ENCODE results near the gene NCCRP1. TPM values are rescaled to one million over a fixed set of nuclear protein-coding genes. Genes with fewer than 3 reads are reported as not detected.

NCCRP1 gene
- total RNA-seq, 1 experiment from 2014 or later, result not detected

DNA sequence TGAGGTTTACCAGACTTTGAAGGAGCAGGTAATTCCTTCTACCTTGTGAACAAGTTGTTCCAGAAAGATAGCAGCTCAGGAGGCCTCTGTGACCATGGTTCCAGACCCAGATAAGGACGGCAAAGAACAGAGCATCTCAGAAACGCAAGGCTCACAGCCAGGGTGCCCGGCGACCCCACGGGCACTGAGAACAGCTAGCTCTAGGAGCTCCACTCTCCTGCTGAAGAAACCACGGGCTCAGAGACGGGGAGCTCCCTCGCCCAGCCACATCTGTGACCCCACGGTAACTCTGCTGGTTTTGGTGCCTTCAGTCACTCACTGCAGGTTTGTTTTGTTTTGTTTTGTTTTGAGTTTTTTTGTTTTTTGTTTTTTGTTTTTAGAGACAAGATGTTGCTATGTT is 16.0 kb upstream of the NCCRP1 start:
- no peak for DNase-seq (ENCODE audit: low spot score)

DNA sequence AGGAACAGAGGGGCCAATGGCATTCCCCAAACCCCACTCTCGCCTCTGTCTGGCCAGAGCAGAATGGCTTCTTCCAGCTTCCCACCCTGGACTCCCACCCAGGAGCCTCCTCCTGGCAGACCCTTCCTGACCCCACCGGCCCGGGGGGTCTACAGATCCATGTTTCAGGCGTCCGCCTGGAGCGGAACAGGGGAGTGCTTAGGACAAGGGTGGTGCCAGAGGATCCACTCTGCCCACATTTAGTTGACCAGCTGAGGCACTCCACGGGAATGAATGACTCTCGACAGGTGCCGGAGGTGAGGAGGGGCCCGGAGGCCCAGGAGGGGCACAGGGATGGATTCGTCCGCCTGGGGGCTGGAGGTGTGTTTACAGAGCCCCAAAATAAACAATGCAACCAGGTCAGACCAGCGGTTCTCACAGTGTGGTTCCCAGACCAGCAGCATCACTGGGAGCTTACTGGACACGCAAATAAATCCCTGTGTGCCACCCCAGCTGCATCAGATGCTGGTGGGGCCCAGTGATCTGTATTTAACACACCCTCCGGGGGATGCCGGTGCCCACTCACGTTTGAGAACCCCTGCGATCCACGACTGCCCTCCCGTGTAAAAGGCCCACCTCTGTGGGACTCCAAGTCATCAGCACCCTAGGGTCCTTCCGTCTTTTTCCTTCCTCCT is 15.1 kb upstream of the NCCRP1 start:
- no peak for DNase-seq (ENCODE audit: low spot score)

DNA sequence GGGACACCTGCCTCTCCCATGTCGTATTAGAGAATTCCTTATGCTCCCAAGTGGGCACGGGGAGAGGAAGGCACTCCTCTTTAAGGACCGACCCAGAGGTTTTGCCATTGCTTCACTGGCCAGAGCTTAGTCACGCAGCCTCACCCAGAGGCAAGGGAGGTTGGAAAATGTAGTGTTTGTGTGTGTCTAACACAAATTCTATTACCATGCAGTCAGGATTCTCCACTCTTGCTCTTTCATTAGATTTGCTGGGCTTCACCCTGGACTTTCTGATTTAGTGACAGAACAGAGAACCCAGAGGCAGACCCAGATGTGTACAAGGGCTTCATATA is 14.6 kb upstream of the NCCRP1 start:
- DNase-seq (ENCODE audit: low spot score), result no peak

GRCh38 chr19:39183104-39183503 is 13.7 kb upstream of the NCCRP1 start:
- DNase-seq (ENCODE audit: low spot score), result no peak

- no peak for DNase-seq (ENCODE audit: low spot score)
These were observed 10.4 kb upstream of the NCCRP1 start for GRCh38 chr19:39186391-39186790.

- DNase-seq (ENCODE audit: low spot score), result no peak
These were observed 9.2 kb upstream of the NCCRP1 start for GRCh38 chr19:39187552-39187943.

DNA sequence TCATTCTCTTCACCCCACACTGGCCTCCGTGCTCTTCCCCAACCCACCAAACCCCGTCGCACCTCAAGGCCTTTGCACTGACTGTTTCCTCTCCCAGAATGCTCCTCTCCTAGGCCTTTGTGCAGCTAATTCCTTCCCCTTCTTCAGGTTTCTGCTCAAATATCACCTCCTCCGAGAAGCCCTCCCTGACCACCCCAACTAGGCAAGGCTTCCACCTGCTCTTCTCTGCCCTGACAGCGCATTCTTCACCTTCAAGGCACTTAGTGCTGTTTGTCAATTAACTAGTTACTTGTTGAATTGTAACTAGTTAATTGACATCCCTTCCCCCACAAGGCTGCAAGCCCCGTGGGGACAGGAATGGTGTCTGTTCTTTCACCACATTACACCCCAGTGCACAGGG is 7.8 kb upstream of the NCCRP1 start:
- no peak for DNase-seq (ENCODE audit: low spot score)

GRCh38 chr19:39190768-39191167 is 6.0 kb upstream of the NCCRP1 start:
- no peak for DNase-seq (ENCODE audit: low spot score)

DNA sequence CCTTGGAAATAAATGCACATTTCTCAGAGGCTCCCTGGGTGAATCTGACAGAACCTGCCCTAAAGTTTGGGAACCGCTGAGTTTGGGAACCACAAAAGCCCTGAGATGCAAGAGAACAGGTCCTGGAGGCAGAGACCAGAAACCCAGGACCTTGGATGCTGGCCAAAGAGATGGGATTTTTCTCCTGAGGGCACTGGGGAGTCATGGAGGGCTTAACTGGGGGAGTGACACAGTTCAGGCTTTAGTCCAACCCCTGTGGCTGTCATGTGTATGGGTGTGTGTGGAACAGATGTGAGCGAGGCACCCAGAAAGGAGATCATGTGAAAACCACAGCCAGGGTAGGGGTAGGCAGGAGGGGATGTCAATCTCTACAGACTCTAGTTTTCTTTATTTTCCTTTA is 3.9 kb upstream of the NCCRP1 start:
- DNase-seq (ENCODE audit: low spot score), result no peak

DNA sequence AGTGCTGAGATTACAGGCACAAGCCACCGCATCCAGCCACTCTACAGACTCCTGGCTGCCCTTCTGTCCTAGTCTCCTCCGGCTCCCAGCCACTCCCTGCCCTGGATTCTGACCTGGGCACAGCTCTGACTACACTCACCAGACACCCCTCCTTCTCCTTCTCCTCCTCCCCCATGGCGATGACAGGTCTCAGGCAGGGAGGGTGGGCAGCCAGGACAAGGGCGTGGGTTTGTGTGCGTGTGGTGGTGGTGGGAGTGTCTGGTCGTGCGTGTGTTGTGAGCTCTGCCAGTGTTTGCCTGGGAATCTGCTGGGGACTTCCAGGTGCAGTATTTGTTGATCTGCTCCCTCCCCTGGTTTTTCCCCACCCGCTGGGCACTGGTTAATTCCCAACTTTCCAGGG is 3.0 kb upstream of the NCCRP1 start:
- no peak for DNase-seq (ENCODE audit: low spot score)

GRCh38 chr19:39194832-39195542 is 1.8 kb upstream of the NCCRP1 start:
- no peak for DNase-seq (ENCODE audit: low spot score)

- no peak for DNase-seq (ENCODE audit: low spot score)
These were observed 1.0 kb upstream of the NCCRP1 start for GRCh38 chr19:39195755-39196154.

- DNase-seq (ENCODE audit: low spot score), result no peak
These were observed 444 bp upstream of the NCCRP1 start for GRCh38 chr19:39196320-39196719.

- no peak for DNase-seq (ENCODE audit: low spot score)
These were observed 1.0 kb downstream of the NCCRP1 start for GRCh38 chr19:39197808-39198207.

GRCh38 chr19:39199025-39199424 is 2.3 kb downstream of the NCCRP1 start:
- DNase-seq (ENCODE audit: low spot score), result no peak

DNA sequence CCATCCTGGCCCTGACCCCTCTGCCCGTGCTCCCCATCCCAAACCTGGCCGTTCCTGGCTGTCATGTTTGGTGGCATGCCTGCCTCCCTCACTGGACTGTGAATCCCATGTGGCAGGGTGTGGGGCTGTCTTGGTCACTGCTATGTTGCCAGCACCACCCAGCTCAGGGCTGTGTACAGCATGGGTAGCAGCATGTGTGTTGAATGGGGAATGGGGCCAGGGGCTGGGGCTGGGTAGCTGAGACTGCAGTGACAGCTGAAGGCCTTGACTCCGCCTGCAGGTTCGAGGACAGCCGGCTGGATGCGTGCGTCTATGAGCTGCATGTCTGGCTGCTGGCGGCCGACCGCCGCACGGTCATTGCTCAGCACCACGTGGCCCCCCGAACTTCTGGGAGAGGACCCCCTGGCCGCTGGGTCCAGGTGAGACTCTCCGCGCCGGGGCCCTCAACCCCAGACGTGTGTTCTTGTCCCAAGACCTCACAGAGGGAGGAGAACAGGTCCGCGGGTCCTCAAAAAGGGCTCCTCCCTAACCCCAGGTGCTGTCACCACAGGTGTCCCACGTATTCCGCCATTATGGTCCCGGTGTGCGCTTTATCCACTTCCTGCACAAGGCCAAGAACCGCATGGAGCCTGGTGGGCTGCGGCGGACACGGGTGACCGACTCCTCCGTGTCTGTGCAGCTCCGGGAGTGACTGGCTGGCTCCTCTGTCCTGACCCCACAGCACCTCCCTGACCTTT is 3.5 kb downstream of the NCCRP1 start:
- DNase-seq (ENCODE audit: low spot score), result no peak

GRCh38 chr19:39200803-39201115 is 4.0 kb downstream of the NCCRP1 start:
- no peak for DNase-seq (ENCODE audit: low spot score)

GRCh38 chr19:39202998-39203355 is 6.2 kb downstream of the NCCRP1 start:
- no peak for DNase-seq (ENCODE audit: low spot score)

DNA sequence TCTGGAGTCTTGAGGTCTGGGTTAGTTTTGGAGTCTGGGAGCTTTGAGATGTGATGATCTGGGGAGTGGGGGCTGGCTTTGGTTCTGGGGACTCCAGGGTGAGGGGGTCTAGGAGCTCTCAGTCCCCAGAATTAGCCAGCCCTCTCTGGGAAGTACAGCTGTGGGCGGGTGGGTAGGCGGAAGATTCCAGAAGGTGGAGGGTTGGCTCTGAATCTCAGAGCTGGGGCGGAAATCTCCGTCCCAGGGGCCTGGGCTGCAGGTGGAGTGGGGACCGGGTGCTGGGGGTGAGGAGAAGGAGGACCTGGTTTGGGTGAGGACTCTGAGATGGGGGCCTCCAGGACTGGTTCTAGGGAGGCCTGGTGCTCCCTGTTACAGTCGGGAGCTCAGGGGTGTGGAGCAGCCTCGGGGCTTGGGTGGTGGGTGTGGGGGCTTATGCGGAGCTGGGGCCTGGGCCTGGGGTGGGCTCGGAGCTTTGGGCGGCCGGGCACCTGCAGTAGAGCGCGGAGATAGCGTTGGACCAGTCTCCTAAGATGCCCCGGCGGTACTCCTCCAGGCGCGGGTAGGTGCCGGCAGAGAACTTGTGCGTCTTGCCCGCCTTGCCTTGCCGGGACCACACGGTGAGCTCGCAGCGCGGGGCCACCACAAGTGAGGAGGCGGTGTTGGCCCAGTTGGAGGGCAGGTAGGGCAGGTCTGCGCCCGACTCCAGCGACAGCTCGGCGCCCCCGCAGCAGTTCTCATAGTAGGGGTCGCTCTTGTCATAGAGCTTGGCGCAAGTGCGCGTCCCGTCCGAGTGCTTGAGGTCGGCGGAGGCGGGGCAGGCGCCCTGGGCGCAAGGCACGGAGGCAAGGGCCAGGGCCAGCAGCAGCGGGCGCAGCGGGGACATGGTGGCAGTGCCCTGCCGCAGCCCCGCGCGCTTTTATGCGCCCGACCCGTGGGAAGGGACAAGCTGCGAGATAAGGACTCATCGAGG is 6.9 kb downstream of the NCCRP1 start, which contains the start of gene SYCN:
TSS of gene SYCN (minus strand) at position 892 of the 970 bp plus-strand sequence. CDS start at position 883, 9 bp downstream.
- no peak for DNase-seq (ENCODE audit: low spot score)

- DNase-seq (ENCODE audit: low spot score), result no peak
These were observed 8.6 kb downstream of the NCCRP1 start for GRCh38 chr19:39205449-39205764.

GRCh38 chr19:39206122-39206521 is 9.4 kb downstream of the NCCRP1 start:
- DNase-seq (ENCODE audit: low spot score), result no peak

GRCh38 chr19:39207293-39207836 is 10.6 kb downstream of the NCCRP1 start:
- DNase-seq (ENCODE audit: low spot score), result no peak

Measured in A172 (cell line).